HL-60 (cell line): ENCODE data around the gene FYN.

Source experiments
- DNase-seq, 2 experiments: peaks; one replicate each; pipeline ENCODE4 v3.0.0-alpha.2; 2010 to 2020; ENCODE audit warnings: low read depth in 1 of 2, low spot score in 1 of 2
- H3K27ac ChIP-seq: fragments of 250-450 bp; sonication (Bioruptor Pico); replicated peaks from 2 replicates; pipeline ENCODE4 v1.5.1; 2020; ENCODE audit warnings: mild to moderate bottlenecking, moderate library complexity
- H3K27me3 ChIP-seq: fragments of 250-450 bp; sonication (Bioruptor Pico); 2 replicates; pipeline ENCODE4 v1.5.1; 2021; ENCODE audit warnings: mild to moderate bottlenecking, moderate library complexity; ENCODE audit not compliant: insufficient read depth, poor library complexity, severe bottlenecking
- H3K4me3 ChIP-seq: replicated peaks from 2 replicates; pipeline ENCODE4 v1.5.1; 2011; ENCODE audit warnings: mild to moderate bottlenecking, control low read depth, low read length; ENCODE audit not compliant: insufficient read depth
- GABPA ChIP-seq: IDR thresholded peaks from 2 replicates; pipeline ENCODE4 v1.6.1; 2012; ENCODE audit warnings: low read depth
- POLR2AphosphoS5 ChIP-seq: IDR thresholded peaks from 2 replicates; pipeline ENCODE4 v1.6.1; 2012; ENCODE audit warnings: low read depth
- SPI1 ChIP-seq: IDR thresholded peaks from 2 replicates; pipeline ENCODE4 v1.6.1; 2012; ENCODE audit warnings: low read depth, mild to moderate bottlenecking, borderline replicate concordance
- TF ChIP-seq, protein P1 (sequence below): IDR thresholded peaks from one replicate; pipeline ENCODE4 v1.5.1; 2011; ENCODE audit warnings: low read length, control low read depth, inconsistent platforms; ENCODE audit not compliant: insufficient read depth
- TF ChIP-seq, protein P2 (sequence below): IDR thresholded peaks from 2 replicates; pipeline ENCODE4 v1.6.1; 2012; ENCODE audit warnings: low read depth; ENCODE audit not compliant: insufficient replicate concordance

The FYN gene

DNA sequence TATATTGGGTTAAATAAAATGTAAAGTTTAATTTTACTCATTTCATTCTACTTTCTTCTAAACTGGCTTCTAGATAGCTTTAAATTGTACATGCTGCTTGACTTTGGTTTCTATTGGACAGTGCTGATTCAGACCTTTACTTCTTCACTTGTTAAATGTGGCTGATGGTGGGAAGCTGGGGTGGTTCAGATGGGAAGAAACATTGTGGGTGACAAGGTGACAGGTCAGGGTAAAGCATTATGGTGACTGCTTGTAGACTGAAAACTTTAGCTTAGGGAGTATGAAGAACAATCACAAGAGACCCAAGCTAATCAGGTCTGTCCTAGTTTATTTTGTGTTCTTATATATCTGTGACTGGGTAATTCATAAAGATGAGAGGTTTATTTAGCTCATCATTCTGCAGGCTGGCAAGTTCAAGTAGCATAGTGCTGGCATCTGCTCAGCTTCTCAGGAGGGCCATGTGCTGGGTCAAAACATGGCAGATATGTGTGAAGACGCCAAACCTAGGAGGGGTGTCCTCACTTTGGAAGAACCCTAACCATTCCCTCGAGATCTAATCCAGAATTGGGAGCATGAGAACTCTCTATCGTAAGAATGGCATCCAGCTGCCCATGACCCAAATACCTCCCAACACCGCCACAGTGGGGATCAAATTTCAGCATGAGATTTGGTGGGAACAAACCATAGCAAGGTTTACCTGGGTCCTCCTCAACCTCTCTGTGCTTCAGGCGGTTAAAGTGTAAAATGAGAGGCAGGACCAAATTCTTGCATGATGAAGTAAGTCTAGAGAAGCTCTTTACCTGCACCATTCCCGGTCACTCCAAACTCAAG, 102.8 kb downstream of the FYN start:
- no peak overlapping the region for H3K27ac ChIP-seq

DNA sequence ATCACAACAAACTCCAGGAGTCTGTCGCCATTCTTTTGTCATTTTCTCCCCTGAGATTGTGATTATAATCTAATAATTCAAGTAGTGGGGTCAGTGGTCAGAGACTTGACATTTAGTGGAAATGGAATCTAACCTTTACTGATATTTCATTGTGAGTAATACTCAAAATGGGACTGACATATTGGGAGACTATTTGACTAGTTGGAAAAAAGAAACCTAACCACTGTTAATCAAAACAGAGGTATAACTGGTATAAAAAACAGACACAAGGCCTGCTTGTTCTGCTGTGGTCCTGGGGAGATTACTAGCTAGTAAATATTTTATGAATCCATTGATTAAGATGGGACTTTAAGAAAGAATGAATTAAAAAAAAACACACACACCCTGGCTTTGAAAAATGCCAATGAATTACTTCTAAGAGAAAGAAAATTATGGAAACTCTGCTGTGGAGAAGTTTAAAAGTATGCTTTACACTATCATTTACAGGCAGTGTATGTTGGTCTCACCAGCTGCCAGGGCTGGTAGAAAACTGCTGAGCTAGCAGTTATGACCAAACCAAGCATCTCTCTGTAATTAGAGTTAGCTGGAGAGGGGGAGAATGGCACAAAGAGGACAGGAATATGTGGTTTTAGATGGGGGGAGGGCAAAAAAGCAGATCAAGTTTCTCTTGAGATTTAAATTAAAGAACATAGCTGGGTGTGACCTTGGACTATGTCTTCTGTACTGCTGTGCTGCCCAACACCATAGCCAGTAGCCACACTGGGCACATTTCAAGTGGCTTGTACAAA, 103.7 kb downstream of the FYN start:
- H3K27me3 ChIP-seq, result no peaks in the 10 kb centered on the region
- no peak for DNase-seq
- no peak overlapping the region for H3K27ac ChIP-seq
- H3K4me3 ChIP-seq, result no peak overlapping the region
- TF ChIP-seq GABPA (no peak), POLR2AphosphoS5 (no peak), SPI1 (no peak)
- TF ChIP-seq, protein P1, sequence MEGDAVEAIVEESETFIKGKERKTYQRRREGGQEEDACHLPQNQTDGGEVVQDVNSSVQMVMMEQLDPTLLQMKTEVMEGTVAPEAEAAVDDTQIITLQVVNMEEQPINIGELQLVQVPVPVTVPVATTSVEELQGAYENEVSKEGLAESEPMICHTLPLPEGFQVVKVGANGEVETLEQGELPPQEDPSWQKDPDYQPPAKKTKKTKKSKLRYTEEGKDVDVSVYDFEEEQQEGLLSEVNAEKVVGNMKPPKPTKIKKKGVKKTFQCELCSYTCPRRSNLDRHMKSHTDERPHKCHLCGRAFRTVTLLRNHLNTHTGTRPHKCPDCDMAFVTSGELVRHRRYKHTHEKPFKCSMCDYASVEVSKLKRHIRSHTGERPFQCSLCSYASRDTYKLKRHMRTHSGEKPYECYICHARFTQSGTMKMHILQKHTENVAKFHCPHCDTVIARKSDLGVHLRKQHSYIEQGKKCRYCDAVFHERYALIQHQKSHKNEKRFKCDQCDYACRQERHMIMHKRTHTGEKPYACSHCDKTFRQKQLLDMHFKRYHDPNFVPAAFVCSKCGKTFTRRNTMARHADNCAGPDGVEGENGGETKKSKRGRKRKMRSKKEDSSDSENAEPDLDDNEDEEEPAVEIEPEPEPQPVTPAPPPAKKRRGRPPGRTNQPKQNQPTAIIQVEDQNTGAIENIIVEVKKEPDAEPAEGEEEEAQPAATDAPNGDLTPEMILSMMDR, result no peak
- TF ChIP-seq, protein P2, sequence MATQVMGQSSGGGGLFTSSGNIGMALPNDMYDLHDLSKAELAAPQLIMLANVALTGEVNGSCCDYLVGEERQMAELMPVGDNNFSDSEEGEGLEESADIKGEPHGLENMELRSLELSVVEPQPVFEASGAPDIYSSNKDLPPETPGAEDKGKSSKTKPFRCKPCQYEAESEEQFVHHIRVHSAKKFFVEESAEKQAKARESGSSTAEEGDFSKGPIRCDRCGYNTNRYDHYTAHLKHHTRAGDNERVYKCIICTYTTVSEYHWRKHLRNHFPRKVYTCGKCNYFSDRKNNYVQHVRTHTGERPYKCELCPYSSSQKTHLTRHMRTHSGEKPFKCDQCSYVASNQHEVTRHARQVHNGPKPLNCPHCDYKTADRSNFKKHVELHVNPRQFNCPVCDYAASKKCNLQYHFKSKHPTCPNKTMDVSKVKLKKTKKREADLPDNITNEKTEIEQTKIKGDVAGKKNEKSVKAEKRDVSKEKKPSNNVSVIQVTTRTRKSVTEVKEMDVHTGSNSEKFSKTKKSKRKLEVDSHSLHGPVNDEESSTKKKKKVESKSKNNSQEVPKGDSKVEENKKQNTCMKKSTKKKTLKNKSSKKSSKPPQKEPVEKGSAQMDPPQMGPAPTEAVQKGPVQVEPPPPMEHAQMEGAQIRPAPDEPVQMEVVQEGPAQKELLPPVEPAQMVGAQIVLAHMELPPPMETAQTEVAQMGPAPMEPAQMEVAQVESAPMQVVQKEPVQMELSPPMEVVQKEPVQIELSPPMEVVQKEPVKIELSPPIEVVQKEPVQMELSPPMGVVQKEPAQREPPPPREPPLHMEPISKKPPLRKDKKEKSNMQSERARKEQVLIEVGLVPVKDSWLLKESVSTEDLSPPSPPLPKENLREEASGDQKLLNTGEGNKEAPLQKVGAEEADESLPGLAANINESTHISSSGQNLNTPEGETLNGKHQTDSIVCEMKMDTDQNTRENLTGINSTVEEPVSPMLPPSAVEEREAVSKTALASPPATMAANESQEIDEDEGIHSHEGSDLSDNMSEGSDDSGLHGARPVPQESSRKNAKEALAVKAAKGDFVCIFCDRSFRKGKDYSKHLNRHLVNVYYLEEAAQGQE, result no peak

More for the DNA sequence above, 102.8 kb downstream of the FYN start:
- DNase-seq, result no peak
- no peaks in the 10 kb centered on the region for H3K27me3 ChIP-seq
- H3K4me3 ChIP-seq, result no peak overlapping the region
- TF ChIP-seq POLR2AphosphoS5, result no peak
- TF ChIP-seq, protein P1, result no peak
- TF ChIP-seq, protein P2, result no peak
- no peak for TF ChIP-seq GABPA
- no peak for TF ChIP-seq SPI1

DNA sequence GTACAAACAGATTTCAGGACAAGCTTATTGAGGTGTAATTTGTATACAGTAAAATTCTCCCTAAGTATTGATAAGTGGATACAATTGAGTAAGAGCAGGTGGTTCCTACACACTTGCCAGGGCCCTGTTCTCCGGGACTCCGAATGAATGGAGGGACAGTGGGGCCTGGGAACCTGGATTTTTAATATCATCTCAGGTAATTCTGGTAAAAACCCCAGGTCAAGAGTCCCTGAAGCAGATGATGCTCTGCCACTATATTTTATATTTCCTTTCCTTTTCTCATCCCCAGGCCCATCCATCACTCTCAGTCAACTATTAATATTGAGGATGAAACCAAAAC, 104.9 kb downstream of the FYN start:
- no peak for DNase-seq
- no peak for TF ChIP-seq GABPA
- TF ChIP-seq, protein P1, result no peak
- TF ChIP-seq, protein P2, result no peak
- no peak for TF ChIP-seq POLR2AphosphoS5
- no peak for TF ChIP-seq SPI1
- Histone ChIP-seq H3K27ac (no peak overlapping the region), H3K4me3 (no peak overlapping the region), H3K27me3 (no peaks in the 10 kb centered on the region)
